Gastrocnemius medialis (tissue), 4 donors: ENCODE data around the gene OLFML2A. TPM values are rescaled to one million over a fixed set of nuclear protein-coding genes. Genes with fewer than 3 reads are reported as not detected.
"Not testable (repeated sequence)": the region's sequence is repeated elsewhere in the genome, so short reads cannot be mapped to it uniquely, and the experiment has no call there.

ENCODE experiments used
- ATAC-seq, 2 donors: fragments of 150-250 bp; one replicate each; pipeline ENCODE4 v1.9.1; 2016
- DNase-seq, 2 donors: peaks; one replicate each; pipeline ENCODE4 v3.0.0-alpha.2; 2019
- H3K27ac ChIP-seq, 4 donors: fragments of 200-600 bp; sonication (generic); 1 replicate in 1 of 4; 2 replicates in 3 of 4; pipeline ENCODE4 v1.5.1; 2016 to 2018; ENCODE audit warnings: mild to moderate bottlenecking in 2 of 4, moderate library complexity in 1 of 4
- H3K27me3 ChIP-seq, 3 donors: fragments of 200-600 bp; sonication (generic) in 2 of 3; 1 replicate in 1 of 3; 2 replicates in 2 of 3; pipeline versions ENCODE4 v1.5.1 to v1.6.0; 2016 to 2019; ENCODE audit warnings: mild to moderate bottlenecking in 1 of 3, moderate library complexity in 1 of 3
- H3K36me3 ChIP-seq, 2 donors: fragments of 200-600 bp; sonication (generic) in 1 of 2; one replicate each; pipeline ENCODE4 v1.5.1; 2017 to 2018
- H3K4me1 ChIP-seq, 2 donors: fragments of 200-600 bp; sonication (generic) in 1 of 2; one replicate each; pipeline ENCODE4 v1.5.1; 2016 to 2017; ENCODE audit warnings: mild to moderate bottlenecking in 2 of 2
- H3K4me3 ChIP-seq, 4 donors: fragments of 200-600 bp; sonication (generic) in 3 of 4; 1 replicate in 1 of 4; 2 replicates in 3 of 4; pipeline ENCODE4 v1.5.1; 2016 to 2019; ENCODE audit warnings: mild to moderate bottlenecking in 2 of 4
- H3K9me3 ChIP-seq, 3 donors: fragments of 200-600 bp; sonication (generic) in 2 of 3; 1 replicate in 1 of 3; 2 replicates in 2 of 3; pipeline ENCODE4 v1.5.1; 2016 to 2019
- POLR2A ChIP-seq, 2 donors: fragments of 450-650 bp; IDR thresholded peaks; one replicate each; pipeline ENCODE4 v1.6.1; 2017; ENCODE audit warnings: antibody characterized with exemption in 2 of 2, mild to moderate bottlenecking in 2 of 2, moderate library complexity in 2 of 2
- in situ Hi-C, 4 donors: fragments of 200-750 bp; cut with MboI; loops; one replicate each; pipeline versions ENCODE4 v1.15.0 to v1.8.0; 2017; ENCODE audit warnings: low sequenced_read_pairs in 4 of 4
- intact Hi-C: fragments of 100-400 bp; cut with DNase I; formaldehyde crosslinking; loops from one replicate; pipeline ENCODE4 v1.15.1; 2023; ENCODE audit warnings: low total_unique reads
- total RNA-seq, 4 donors: library from RNA; depleted of rRNA; stranded (reverse); fragments of >200 nt; gene quantifications; one replicate each; pipeline versions ENCODE4 v1.1.0 to v1.2.3, GENCODE V29; 2016
- TF ChIP-seq, protein P1 (sequence below), 5 experiments: fragments of 450-650 bp in 3 of 5; fragments of 200-600 bp in 2 of 5; sonication (generic) in 2 of 5; IDR thresholded peaks in 4 of 5; conservative IDR thresholded peaks in 1 of 5; 1 replicate in 4 of 5; 2 replicates in 1 of 5; pipeline ENCODE4 v1.5.1; 2016 to 2019; ENCODE audit warnings: antibody characterized with exemption in 5 of 5, mild to moderate bottlenecking in 3 of 5, moderate library complexity in 3 of 5

OLFML2A gene
- total RNA-seq, 4 donors from 2014 or later: 6.9 to 48.0 (median 32.8) TPM

DNA sequence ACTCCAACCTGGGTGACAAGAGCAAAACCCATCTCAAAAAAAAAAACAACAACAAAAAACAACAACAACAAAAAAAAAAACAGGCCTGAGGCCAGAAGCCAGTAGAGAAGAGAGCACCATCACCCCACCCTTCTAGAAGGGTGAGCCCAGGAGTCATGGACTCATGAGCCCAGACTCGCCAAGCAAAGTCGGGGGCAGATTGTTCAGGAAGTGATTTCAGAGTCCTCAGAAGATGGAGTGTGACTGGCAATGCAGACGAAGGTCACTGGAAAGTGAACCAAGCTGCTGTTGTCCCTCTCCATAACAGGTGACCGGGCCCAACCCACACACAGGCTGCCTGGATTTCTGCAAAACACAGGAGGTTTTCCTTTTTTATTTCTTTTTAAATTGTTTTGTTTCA is 67.4 kb downstream of the OLFML2A start:
- peaks cover 10 to 13% of the 10 kb centered on the region in 2 donors for H3K4me1 ChIP-seq
- no peak for ATAC-seq
- no peak for DNase-seq
- in situ Hi-C loops (loop anchor here in 1 of 4 donors (10.0 kb wide), 1 partner anchor 49 kb away; no protein-coding TSS in a partner anchor), intact Hi-C loops (no loop called here)
- TF ChIP-seq, protein P1, sequence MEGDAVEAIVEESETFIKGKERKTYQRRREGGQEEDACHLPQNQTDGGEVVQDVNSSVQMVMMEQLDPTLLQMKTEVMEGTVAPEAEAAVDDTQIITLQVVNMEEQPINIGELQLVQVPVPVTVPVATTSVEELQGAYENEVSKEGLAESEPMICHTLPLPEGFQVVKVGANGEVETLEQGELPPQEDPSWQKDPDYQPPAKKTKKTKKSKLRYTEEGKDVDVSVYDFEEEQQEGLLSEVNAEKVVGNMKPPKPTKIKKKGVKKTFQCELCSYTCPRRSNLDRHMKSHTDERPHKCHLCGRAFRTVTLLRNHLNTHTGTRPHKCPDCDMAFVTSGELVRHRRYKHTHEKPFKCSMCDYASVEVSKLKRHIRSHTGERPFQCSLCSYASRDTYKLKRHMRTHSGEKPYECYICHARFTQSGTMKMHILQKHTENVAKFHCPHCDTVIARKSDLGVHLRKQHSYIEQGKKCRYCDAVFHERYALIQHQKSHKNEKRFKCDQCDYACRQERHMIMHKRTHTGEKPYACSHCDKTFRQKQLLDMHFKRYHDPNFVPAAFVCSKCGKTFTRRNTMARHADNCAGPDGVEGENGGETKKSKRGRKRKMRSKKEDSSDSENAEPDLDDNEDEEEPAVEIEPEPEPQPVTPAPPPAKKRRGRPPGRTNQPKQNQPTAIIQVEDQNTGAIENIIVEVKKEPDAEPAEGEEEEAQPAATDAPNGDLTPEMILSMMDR (IDR thresholded peaks at IDR 0.05 in 4 of 5, conservative IDR thresholded peaks at IDR 0.05 in 1 of 5): no peak
- no peak for TF ChIP-seq POLR2A (IDR thresholded peaks at IDR 0.05)
- H3K4me3 ChIP-seq: no peak overlapping the region
- no peaks in the 10 kb centered on the region for H3K36me3 ChIP-seq
- H3K27me3 ChIP-seq: no peaks in the 10 kb centered on the region
- no peaks in the 10 kb centered on the region for H3K9me3 ChIP-seq
- peak overlapping the region in 1 of 4 donors; percentile 25 for H3K27ac ChIP-seq

DNA sequence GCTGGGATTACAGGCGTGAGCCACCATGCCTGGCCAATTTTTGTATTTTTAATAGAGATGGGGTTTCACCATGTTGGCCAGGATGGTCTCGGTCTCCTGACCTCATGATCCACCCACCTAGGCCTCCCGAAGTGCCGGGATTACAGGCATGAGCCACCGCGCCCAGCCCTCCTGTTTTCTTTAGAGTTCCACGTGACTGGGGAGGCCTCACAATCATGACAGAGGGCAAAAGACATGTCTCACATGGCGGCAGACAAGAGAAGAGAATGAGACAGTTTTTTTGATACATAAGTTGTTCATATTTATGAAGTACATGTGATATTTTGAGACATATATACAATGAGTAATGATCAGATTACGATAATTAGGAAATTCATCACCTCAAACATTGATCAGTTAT is 69.5 kb downstream of the OLFML2A start:
- H3K36me3 ChIP-seq, intact Hi-C loops, H3K4me3 ChIP-seq, ATAC-seq, H3K27me3 ChIP-seq, H3K9me3 ChIP-seq, DNase-seq, H3K27ac ChIP-seq: not testable (repeated sequence)
- in situ Hi-C loops: loop anchor here in 2 of 4 donors (5.0 to 10.0 kb wide), 2 partner anchors 52 to 74 kb away; partner anchors contain the start of gene NR6A1 (in 1 of the 2)
- H3K4me1 ChIP-seq: peaks cover 7 to 17% of the 10 kb centered on the region in 2 donors

DNA sequence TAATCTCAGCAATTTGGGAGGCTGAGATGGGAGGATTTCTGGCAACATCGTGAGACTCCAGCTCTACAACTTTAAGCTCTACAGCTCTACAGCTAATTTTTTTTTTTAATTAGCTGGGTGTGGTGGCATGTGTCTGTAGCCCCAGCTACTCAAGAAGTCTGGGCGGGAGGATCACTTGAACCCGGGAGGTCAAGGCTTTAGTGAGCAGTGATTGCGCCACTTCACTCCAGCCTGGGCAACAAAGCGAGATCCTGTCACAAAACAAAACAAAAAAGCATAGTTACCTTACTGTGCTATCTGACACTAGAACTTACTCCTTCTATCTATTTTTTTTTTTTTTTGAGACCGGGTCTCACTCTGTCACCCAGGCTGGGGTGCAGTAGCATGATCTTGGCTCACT is 70.0 kb downstream of the OLFML2A start:
- in situ Hi-C loops: loop anchor here in 2 of 4 donors (5.0 to 10.0 kb wide), 2 partner anchors 52 to 75 kb away; partner anchors contain the start of gene NR6A1 (in 1 of the 2)
- no peaks in the 10 kb centered on the region for H3K9me3 ChIP-seq
- H3K4me1 ChIP-seq: peaks cover 12 to 22% of the 10 kb centered on the region in 2 donors
- no peak overlapping the region for H3K27ac ChIP-seq
- TF ChIP-seq, protein P1 (IDR thresholded peaks at IDR 0.05 in 4 of 5, conservative IDR thresholded peaks at IDR 0.05 in 1 of 5): no peak
- no peak for TF ChIP-seq POLR2A (IDR thresholded peaks at IDR 0.05)
- intact Hi-C loops: no loop called here
- no peaks in the 10 kb centered on the region for H3K36me3 ChIP-seq
- no peaks in the 10 kb centered on the region for H3K27me3 ChIP-seq
- H3K4me3 ChIP-seq: no peak overlapping the region
- DNase-seq (no peak), ATAC-seq (no peak)

DNA sequence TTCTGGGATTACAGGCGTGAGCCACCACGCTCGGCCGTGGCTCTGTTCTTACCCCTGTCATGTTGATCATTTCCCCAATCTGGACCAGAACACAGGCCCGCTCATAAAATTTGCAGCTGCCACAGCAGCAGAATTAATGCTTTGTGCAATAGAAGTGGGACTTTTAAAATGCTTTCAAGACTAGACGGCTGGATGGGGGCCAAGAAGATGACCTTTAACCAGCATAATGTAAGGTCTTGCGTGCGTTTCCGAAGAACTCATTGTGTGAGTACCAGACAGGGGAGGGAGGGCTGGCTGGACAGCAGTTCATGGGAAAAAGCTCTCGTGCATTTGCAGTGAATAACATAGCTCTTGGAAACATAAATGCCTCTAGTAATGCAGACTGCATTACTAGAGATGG is 72.9 kb downstream of the OLFML2A start:
- TF ChIP-seq, protein P1 (IDR thresholded peaks at IDR 0.05 in 4 of 5, conservative IDR thresholded peaks at IDR 0.05 in 1 of 5): no peak
- no peak for TF ChIP-seq POLR2A (IDR thresholded peaks at IDR 0.05)
- ATAC-seq (no peak), DNase-seq (no peak)
- in situ Hi-C loops: loop anchor here in 3 of 4 donors (5.0 to 10.0 kb wide), 2 partner anchors 55 to 78 kb away; partner anchors contain the start of gene NR6A1 (in 3 of the 3)
- H3K36me3 ChIP-seq: no peaks in the 10 kb centered on the region
- no peaks in the 10 kb centered on the region for H3K9me3 ChIP-seq
- H3K4me1 ChIP-seq: peaks cover 28 to 32% of the 10 kb centered on the region in 2 donors
- peak overlapping the region; percentile 11 to 93 (median 39) for H3K27ac ChIP-seq
- H3K4me3 ChIP-seq: no peak overlapping the region
- intact Hi-C loops: no loop called here
- H3K27me3 ChIP-seq: no peaks in the 10 kb centered on the region

DNA sequence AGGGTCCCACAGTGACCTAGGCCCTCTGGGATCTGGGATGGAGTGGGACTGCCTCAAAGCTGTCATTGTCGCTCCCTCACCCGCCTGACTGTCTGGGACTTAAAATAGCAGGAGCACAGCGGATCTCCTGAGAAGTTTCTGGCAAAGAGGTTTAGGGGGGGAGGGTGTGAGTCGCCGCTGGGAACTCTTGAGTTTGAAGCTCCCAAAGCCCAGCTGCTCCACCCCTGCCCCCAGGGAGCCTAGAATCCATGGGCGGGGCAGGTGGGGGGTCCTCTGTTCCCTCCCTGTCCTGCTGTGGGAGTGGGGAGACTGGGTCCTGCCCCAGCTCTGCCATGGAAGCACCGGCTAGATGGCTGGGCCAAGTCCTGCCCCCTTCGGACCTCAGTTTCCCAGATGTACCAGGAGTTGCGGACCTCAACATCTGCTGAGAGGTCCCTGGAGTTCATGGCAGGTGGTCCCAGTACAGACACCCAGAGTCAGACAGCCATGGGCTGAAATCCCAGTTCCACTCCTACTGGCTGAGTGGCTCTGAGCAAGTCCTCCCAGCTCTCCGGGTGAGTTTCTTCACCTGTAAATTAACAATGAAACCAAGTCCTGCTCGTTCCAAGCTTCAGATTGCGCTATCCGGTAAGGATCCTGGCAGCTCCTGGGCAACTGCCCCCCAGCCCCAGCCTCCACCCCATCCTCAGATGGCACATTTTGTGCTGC is 75.3 kb downstream of the OLFML2A start:
- peaks cover 28 to 32% of the 10 kb centered on the region in 2 donors for H3K4me1 ChIP-seq
- peaks cover 0 to 6% of the 10 kb centered on the region in 2 donors for H3K36me3 ChIP-seq
- intact Hi-C loops (loop anchor here (1.0 kb wide), 2 partner anchors 12 to 80 kb away; no protein-coding TSS in a partner anchor), in situ Hi-C loops (loop anchor here in 2 of 4 donors (5.0 kb wide), 1 partner anchor 80 kb away; the partner anchor contains the start of gene NR6A1 (in 2 of the 2))
- DNase-seq (peak; percentile 81 to 88), ATAC-seq (peak; percentile 69 to 72)
- TF ChIP-seq, protein P1 (IDR thresholded peaks at IDR 0.05 in 4 of 5, conservative IDR thresholded peaks at IDR 0.05 in 1 of 5): no peak
- TF ChIP-seq POLR2A (IDR thresholded peaks at IDR 0.05): peak; percentile 35 to 49
- peak overlapping the region; percentile 80 to 93 (median 90) for H3K27ac ChIP-seq
- no peaks in the 10 kb centered on the region for H3K27me3 ChIP-seq
- H3K4me3 ChIP-seq: peak overlapping the region; percentile 35 to 59 (median 50)
- no peaks in the 10 kb centered on the region for H3K9me3 ChIP-seq
